Measurements from ENCODE around the gene PPM1A. TPM values are rescaled to one million over a fixed set of nuclear protein-coding genes. Genes with fewer than 3 reads are reported as not detected.

PPM1A gene
- polyA plus RNA-seq, 3 donors, result 18.4 to 34.1 (median 21.5) TPM

- Mint-ChIP-seq H3K27me3 (ENCODE audit: low read depth in 3 of 3) (peaks cover 1 to 3% (median 2%) of the 10 kb centered on the region in 3 donors), H3K4me3 (no peak overlapping the region), H3K4me1 (peaks cover 11% of the 10 kb centered on the region), H3K27ac (no peak overlapping the region), H3K9me3 (peaks cover 0 to 2% (median 0%) of the 10 kb centered on the region in 7 donors), H3K36me3 (no peaks in the 10 kb centered on the region)
- Histone ChIP-seq H4K20me1 (ENCODE audit: insufficient read depth, low read length) (no peaks in the 10 kb centered on the region), H3K4me1 (ENCODE audit: control insufficient read depth in 1 of 2, insufficient read depth in 2 of 2, low read length in 2 of 2) (peaks cover 0 to 16% of the 10 kb centered on the region in 2 donors), H3K9me3 (replicated peaks in 1 of 2; ENCODE audit: control insufficient read depth in 1 of 2, insufficient read depth in 1 of 2, low read length in 2 of 2) (no peaks in the 10 kb centered on the region), H3K27ac (ENCODE audit: low read depth in 1 of 2, low read length in 2 of 2) (no peak overlapping the region), H3K9ac (ENCODE audit: insufficient read depth, low read length, poor library complexity, severe bottlenecking) (no peak overlapping the region), H3K4me2 (replicated peaks; ENCODE audit: extremely low read depth, low read length, poor library complexity, severe bottlenecking) (no peak overlapping the region), H3K4me3 (replicated peaks in 1 of 3; ENCODE audit: low read depth in 2 of 3, low read length in 3 of 3) (no peak overlapping the region), H3K27me3 (ENCODE audit: control insufficient read depth in 2 of 2, insufficient read depth in 2 of 2, low read length in 2 of 2) (no peaks in the 10 kb centered on the region), H2AFZ (ENCODE audit: insufficient read depth, low read depth, low read length, poor library complexity, severe bottlenecking) (no peak overlapping the region), H3K79me2 (ENCODE audit: insufficient read depth, low read length) (no peaks in the 10 kb centered on the region), H3K36me3 (replicated peaks in 1 of 2; ENCODE audit: control insufficient read depth in 1 of 2, insufficient read depth in 2 of 2, low read length in 2 of 2) (no peaks in the 10 kb centered on the region)
- no peak for TF ChIP-seq CTCF (IDR thresholded peaks at IDR 0.05)
- intact Hi-C loops (cut with micrococcal nuclease), result no loop called here
- WGBS (ENCODE audit: insufficient coverage), result 95% methylated on average over 2 of the region's 7 CpGs
- DNase-seq, result no peak
Measured at GRCh38 chr14:60206249-60206670, 42.8 kb upstream of the PPM1A start.

- H3K36me3 Mint-ChIP-seq, result no peaks in the 10 kb centered on the region
- H3K4me1 Mint-ChIP-seq, result peaks cover 11% of the 10 kb centered on the region
- TF ChIP-seq CTCF (IDR thresholded peaks at IDR 0.05), result no peak
- H2AFZ ChIP-seq (ENCODE audit: insufficient read depth, low read depth, low read length, poor library complexity, severe bottlenecking), result no peak overlapping the region
- no peaks in the 10 kb centered on the region for H3K79me2 ChIP-seq (ENCODE audit: insufficient read depth, low read length)
- no peaks in the 10 kb centered on the region for H3K9me3 Mint-ChIP-seq
- H4K20me1 ChIP-seq (ENCODE audit: insufficient read depth, low read length), result no peaks in the 10 kb centered on the region
- no peak overlapping the region for H3K4me3 Mint-ChIP-seq
- peaks cover 2 to 3% (median 3%) of the 10 kb centered on the region in 3 donors for H3K27me3 Mint-ChIP-seq (ENCODE audit: low read depth in 3 of 3)
- no peaks in the 10 kb centered on the region for H3K27me3 ChIP-seq (ENCODE audit: control insufficient read depth in 2 of 2, insufficient read depth in 2 of 2, low read length in 2 of 2)
- DNase-seq, result peak; percentile 51 to 86 (median 66)
- no peak overlapping the region for H3K27ac ChIP-seq (ENCODE audit: low read depth in 1 of 2, low read length in 2 of 2)
- H3K36me3 ChIP-seq (replicated peaks in 1 of 2; ENCODE audit: control insufficient read depth in 1 of 2, insufficient read depth in 2 of 2, low read length in 2 of 2), result no peaks in the 10 kb centered on the region
- no peak overlapping the region for H3K4me3 ChIP-seq (replicated peaks in 1 of 3; ENCODE audit: low read depth in 2 of 3, low read length in 3 of 3)
- intact Hi-C loops (cut with micrococcal nuclease), result no loop called here
- H3K27ac Mint-ChIP-seq, result peak overlapping the region in 1 of 7 donors; percentile 62
- H3K9me3 ChIP-seq (replicated peaks in 1 of 2; ENCODE audit: control insufficient read depth in 1 of 2, insufficient read depth in 1 of 2, low read length in 2 of 2), result no peaks in the 10 kb centered on the region
- 100% methylated on average over 2 of the region's 6 CpGs for WGBS (ENCODE audit: insufficient coverage)
- H3K4me2 ChIP-seq (replicated peaks; ENCODE audit: extremely low read depth, low read length, poor library complexity, severe bottlenecking), result no peak overlapping the region
- no peak overlapping the region for H3K9ac ChIP-seq (ENCODE audit: insufficient read depth, low read length, poor library complexity, severe bottlenecking)
- peaks cover 0 to 16% of the 10 kb centered on the region in 2 donors for H3K4me1 ChIP-seq (ENCODE audit: control insufficient read depth in 1 of 2, insufficient read depth in 2 of 2, low read length in 2 of 2)
Measured at GRCh38 chr14:60206837-60207533, 42.0 kb upstream of the PPM1A start.

All from CD14-positive monocyte (primary cell).